Measurements from ENCODE around the gene NOTCH1.

NOTCH1 gene

DNA sequence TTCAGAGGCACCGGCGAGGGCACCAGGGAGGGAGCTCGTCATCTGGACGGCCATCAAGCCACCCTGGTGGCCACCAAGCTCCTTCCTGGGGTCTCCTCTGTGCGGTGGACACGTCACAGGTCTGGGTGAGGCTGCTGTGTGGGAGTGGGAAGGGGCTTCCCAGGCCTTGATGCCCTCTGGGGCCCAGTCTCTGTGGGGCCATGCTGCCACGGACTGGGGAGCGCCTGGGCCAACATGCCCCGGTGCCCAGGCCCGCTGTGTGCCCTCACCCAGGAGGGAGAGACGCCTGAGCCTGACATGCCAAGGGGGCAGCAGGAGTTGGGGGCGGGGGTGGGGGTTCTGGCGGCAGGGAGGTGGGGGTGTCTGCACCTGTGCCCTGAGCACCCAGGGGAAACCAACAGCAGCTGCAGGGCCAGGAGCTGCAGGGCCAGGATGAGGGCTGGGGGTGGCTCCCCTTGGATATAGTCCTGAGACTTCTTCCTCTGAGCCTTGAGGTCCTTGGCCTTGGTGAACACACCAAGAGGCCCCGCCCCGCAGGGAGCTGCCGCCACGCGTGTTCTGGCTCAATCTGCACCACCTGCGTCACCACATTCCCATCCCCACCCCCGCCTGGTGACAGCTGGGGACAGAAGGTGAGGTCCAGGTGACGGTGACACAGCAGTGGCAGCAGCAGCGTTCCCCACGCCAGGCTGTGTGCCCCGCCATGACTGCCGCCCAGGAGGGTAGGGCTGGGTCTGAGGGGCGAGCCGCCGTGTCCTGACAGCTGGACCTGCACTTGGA is 47.7 kb downstream of the NOTCH1 start:
- DNase-seq: no peak

DNA sequence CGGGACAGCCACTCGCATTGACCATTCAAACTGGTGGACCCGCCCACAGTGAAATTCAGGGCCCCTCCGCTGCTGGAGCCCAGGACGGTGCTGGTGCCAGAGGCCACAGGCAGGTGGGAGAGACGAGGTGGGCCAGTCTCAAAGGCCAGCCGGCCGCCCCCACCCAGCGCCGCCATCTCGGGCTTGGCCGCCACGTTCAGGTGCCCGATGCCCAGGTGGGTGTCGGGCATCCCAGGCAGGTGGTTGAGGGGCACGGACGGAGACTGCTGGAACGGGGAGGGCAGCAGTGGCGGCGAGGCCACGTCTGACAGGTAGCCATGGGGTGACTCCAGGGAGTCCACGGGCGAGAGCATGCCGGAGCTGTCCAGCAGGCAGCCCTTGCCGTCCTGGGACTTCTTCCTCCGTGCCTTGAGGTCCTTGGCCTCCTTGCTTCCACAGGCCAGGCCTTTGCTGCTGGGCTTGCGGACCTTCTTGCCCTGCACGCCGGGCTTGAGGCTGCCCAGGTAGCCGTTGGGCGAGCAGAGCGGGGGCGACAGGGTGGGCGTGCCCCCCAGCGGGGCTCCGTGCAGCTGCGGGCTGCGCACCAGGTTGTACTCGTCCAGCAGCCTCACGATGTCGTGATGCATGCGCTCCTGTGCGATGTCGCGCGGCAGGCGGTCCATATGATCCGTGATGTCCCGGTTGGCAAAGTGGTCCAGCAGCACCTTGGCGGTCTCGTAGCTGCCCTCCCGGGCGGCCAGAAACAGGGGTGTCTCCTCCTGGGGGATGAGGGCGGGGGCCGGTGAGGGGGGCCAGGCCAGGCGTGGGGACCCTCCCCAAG is 48.8 kb downstream of the NOTCH1 start:
- no peak for DNase-seq

DNA sequence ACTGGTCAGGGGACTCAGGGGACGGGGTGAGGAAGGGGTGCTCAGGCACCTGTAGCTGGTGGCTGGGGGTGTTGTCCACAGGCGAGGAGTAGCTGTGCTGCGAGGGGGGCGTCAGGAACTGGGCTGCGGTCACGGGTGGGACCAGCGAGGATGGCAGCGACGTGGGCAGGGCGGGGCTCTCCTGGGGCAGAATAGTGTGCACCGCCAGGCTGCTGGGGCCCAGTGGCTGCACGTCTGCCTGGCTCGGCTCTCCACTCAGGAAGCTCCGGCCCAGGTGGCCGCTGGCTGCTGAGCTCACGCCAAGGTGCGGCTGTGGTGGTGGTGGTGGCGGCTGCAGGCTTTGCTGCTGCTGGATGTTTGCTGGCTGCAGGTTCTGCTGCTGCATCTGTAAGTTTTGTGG is 49.7 kb downstream of the NOTCH1 start:
- DNase-seq: no peak

DNA sequence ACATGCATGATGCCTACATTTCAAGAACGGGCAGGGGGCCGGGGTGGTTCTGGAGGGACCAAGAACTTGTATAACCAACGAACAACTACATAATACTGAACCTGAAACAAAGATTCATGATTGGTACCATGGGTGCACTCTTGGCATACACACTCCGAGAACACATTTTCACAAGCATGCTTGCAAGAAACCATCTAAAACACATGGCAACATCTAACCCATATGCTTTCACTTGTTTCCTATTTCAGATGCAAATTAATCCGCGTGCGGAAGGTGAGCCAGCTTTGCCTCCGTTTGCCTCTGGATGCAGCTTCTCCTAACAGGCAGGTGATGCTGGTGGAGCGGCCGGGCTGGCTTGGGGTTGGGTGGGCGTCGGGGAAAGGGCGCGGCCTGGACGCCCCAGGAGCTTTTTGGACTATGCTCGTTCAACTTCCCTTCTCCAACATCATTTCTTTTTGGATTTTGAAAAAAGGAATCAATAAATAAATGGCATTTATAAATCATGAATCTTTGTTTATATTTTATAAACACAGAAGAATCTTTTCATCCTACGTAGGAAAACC is 50.5 kb downstream of the NOTCH1 start:
- DNase-seq: no peak

DNA sequence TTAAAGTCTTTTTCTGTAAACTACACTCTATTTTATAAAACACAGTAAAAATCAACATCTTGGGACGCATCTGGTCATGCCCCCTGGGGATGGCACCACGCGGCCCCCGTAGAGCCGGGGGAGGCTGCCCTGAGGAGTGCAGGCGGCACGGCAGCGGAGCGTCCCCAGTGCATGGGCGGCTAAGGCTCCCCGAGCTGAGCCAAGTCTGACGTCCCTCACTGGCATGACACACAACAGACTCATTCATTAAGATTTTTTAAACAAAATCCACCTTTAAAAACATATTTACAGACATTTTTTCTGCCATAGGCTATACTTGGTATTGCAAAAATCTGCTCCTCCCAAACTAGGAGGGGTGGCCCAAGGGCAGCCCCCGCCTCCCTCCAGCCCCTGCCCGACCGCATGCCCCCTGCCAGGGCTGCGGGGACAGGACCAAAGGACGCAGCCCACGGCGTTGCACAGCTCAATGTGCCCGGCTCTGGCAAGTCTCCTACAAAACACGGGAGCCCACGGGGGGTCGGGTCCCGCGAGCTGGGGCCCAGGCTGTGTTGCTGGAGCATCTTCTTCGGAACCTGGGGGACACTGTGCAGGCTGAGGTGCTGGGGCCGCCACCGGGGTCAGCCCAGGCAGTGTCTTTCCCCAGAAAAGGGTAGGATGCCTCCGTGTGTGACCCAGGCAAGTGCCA is 51.2 kb downstream of the NOTCH1 start:
- DNase-seq: no peak

DNA sequence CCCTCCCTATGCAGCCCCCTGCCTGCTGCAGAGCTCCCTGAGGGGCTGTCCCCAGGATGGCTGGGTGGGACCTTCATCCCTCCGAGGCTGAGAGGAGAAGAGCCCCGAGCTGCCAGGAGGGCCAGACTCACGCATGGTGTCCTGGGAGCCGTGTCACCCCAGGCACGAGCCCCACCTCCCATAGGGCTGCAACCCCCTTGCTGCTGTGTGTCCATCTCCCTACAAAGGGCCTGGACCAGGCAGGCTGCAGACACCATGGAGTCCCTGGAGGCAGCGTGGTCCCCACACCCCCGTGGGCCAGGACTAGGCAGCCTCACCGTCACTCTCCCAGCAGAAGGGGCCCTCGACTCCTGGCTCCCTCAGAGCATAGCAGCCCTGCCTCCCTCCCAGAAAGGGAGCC is 51.8 kb downstream of the NOTCH1 start:
- no peak for DNase-seq

DNA sequence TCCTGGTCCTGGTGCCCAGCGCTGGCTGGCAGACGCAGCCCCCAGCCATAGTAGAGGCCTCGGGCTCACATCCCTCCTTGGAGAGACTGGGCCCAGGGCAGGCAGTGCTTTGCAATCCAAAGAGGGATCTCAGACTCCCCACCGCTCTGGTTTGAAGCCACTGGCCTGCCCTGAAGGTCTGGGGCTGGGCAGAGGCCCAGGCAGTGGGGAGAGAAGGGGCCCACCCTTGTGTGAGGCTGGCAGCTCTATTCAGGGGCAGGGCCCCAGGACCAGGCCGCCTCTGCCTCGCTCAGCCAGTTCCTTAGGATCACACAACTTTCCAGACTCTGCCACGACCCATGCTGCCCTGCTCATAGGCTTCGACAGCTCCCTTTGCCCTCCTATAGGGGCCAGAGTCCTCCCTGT is 52.3 kb downstream of the NOTCH1 start:
- DNase-seq: no peak

DNA sequence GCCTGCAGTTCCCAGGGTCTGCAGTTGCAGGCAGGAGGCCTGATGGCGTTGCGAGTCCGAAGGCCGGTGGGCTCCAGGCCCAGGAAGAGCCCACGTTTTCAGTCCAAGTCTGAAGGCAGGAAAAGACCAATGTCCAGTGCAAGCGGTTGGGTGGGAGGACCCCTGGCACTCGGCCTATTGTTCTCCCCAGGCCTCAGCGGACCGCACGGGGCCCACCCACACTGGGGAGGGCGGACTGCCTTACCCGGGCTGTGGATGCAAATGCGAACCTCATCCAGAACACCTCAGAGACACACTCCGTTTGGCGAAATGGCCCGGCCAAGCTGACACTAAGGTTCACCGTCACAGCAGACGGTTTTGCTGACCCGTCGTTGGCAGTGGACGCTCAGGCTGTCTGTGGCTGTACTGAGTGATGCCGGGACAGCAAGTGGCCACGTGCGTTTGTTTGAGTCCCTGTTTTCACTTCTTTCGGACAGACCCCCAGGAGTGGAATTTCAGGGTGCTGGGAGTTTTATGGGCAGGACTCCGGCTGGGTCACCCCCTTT is 52.8 kb downstream of the NOTCH1 start:
- no peak for DNase-seq

DNA sequence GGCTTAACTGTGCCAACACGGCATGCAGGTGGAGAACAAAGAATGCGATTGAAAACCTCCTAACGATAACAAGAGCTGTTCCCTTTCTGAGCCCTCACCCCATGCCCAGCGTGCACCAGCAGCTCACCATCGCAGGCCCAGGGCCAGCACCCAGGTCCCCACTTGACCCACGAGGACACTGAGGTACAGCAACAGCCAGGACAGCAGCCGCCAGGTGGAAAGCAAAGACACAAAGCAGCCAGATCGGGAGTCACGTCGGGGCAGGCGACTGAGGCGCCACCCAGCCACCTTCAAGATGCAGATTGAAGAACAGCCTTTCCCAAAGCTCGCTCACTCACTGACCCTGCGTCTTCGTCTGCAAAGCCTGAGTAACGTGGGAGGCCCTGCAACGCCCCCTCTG is 56.1 kb downstream of the NOTCH1 start:
- DNase-seq: no peak

DNA sequence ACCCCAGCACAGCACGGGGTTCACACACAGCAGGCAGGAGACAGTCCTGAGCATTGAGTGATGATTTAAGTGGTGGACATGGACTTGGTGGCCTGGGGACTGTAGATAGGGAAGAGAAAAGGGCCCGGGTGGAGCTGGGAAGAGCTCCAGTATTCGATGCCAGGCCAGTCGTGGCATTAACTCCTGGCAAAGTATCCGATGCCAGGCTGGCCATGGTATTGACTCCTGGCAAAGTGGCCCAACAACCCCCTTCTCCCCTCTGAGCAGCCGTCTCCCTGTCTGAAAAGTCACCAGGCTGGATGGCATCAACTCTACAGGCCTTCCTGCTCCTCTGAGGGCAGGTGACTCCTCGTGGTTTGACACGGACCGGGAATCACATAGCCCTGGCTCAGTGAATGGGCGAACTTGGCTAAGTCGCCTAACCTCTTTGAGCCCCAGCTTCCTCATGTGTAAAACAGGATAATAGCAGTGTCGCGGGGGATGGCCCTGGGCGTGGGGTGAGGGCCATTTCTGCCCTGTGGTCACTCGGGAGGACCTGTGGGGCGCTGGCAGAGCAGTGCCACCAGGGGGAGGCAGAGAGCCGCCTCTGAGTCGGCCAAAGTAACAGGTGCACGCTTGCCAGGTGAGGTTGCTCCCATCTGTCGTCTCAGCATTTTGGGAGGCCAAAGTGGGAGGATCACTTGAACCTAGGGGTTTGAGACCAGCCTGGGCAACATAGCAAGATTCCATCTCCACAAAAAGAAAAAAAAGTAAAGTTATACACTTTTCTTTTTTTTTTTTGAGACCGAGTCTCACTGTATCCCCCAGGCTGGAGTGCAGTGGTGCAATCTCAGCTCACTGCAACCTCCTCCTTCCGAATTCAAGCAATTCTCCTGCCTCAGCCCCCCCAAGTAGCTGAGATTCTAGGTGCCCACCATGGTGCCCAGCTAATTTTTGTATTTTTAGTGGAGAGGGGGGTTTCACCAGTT is 57.3 kb downstream of the NOTCH1 start:
- no peak for DNase-seq

DNA sequence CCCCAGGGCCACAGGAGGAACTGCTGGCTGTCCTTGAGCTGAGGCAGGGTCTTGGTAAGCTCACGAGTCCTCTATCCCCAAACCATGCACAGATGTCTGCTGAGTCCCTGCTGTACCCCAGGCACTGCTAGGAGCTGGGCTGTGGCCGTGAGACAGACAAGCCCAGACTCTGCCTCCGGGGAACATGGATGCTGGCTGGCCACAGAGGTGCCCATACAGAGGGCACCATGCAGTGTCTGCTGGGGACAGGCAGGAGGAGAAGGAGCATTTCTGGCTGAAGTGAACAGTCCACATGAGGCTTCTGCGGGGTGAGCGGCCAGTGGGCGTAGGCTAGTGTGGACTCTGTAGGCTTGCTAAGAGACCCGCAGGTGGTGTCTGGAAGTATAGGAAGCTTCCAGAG is 58.2 kb downstream of the NOTCH1 start:
- no peak for DNase-seq

DNA sequence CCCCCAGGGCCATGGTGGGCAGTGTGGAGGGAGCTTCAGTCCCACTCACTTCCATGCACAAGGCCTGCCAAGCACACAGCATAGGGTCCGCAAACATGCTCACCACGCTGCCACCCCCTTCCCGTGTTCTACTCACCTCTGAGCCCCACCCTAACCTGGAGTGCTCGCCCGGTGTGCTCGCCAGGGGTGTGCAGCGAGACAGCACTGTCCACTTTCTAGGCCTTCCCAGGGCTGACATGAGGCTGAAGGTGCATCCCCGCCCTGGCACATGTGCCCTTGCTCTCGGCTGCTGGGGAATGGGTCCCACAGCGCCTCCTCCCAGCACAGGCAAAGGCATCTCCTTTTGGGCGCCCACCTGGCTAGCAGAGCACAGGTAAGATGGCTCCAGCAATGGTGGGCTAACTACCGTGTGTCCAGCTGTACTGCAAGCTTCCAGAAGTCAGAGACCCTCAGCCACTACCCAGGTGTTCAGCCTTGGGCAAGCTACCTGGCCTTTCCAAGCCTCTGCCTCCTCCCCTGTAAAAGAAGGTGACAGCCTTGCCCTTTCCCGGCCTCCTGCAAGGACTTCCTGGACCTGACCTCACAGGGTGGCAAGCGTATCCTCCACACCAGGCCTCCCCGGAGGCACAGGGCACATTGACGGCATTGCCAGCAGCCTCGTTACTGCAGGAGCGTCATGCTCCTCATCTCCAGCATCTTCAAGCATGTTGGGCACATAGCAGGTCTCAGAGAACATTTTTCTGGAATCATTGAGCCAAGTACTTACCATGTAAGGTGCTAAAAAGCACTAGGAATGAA is 58.8 kb downstream of the NOTCH1 start:
- DNase-seq: no peak

DNA sequence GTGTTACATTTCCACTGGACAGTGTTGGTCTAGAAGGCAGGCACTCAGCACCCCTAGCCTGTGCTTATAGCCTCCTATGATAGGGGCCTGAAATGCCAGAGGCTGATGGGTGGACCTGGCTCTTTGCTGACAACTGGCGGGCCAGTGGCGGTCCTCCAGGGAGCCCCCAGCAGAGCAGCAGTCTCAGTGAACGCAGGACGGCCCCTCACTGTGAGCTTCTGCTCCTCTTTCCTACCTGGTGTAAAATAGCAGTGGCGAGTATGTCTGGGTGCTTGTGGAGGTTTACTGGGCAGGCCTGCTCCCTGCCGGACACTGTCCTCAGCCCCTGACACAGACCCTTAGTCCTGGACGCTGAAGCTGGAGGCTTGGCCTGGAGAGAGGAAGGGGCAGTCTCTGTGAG is 59.7 kb downstream of the NOTCH1 start:
- DNase-seq: no peak

DNA sequence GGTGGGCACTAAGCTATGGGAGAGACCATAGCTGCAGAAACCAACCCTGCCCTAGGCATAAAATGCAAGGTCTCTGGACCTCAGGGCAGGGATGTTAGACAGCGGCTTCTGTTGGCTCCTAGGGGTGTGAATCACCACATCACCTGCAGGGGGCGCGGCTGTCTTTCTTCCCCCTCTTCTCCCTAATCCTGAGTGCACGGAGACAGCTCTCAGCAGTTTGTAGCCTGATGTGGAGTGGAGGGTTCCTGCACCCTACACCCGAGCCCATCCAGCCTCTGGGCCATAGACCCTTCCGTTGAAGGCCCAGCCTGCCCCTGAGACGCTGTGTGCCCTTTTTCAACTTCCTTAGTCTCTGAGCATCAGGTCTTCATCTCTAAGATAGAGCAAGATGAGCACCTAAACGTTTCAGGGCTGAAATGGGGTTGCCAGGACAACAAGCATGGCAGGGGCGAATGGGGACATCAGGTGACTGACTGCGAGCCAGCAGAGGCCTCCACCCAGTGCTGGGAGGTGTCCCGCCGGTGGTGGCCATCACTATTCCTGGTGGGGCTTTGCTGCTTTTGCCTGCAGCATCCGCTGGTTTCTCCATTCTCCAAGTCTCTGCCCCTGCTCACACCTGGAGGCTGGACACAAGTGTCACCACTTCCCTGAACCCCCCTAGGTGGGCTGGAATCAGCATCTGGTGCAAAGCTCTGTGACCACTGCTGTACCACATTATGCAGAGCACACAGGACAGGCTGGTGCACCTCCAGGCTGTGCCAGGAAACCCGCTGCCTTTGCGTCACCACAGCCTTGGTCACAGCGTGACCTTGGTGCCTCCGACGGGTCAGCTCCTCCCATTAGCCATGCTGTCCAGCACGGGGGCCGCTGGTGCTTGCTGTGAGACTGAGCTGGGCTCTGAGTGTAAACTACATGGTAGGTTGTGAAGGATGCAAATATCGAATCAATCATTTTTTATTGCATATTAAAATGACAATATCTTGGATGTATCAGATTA is 60.5 kb downstream of the NOTCH1 start:
- peak; percentile 42 for DNase-seq

DNA sequence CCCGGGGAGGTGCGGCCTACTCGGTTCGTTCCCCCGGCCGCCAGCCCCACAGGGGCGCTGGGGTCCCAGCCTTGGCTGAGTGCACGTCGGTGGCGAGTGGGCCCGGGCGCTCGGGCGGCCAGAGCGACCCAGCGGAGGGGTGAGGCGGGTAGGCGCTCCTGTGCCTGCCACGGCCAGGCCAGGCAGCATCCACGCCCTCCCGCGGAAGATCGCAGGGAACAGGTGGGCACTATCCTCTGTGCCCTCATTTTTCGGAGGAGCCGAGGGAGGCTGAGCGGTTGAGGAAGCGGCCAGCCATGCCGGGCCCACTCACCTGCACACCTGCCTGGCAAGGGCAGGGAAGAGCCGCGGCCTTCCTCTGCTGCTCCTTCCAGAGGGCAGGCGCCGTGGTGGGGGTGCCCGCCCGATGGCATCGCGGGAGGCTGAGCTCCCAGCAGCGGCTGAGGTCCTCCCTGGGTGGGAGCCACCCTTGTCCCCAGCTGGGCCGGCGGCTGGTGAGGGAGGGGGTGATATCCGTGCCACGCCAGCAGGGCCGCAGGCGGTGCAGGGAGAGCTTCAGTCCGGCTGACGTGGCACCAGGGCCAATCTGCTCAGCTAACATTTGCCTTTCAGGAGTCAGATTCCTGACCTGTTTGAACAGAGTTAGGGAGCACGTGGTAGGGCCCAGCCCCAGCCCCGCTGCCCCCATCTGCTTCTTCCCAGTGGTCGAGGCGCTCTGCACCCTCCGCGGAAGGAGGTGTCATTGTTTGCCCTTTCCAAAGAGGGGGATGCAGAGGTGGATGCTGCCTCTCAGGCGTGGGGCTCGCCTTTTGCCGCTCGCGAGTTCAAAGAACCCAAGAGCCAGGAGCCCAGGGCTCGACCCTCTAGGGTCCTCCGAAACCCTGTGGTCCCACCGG is 61.4 kb downstream of the NOTCH1 start:
- DNase-seq: peak; percentile 20

DNA sequence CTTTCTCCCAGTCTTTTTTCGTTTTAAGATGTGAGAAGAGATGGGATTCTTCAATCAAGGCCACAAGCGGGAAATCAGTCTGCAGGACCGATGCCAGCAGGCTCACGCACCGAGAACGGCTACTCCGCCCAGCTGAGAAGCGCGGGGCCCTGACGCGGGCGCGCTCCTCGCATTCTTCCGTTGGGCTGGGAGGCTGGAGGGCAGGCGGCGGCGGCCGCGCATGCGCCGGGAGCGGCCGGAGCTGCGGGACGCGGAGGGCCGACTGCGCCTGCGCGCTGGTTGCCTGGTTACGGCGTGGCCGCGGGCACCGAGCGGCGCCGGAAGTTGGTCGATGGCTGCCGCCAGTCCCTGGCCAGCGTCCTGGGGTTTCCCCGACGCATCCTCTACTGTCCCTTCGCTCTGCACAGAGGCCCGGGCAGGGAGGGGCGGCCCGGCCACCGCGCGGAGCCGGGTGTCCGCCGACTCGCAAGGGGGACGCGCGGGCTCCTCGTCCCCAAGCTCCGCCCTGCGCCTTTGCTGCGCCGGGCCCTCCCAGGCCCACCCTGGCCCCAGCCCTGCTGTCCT is 62.2 kb downstream of the NOTCH1 start:
- peak; percentile 81 for DNase-seq

DNA sequence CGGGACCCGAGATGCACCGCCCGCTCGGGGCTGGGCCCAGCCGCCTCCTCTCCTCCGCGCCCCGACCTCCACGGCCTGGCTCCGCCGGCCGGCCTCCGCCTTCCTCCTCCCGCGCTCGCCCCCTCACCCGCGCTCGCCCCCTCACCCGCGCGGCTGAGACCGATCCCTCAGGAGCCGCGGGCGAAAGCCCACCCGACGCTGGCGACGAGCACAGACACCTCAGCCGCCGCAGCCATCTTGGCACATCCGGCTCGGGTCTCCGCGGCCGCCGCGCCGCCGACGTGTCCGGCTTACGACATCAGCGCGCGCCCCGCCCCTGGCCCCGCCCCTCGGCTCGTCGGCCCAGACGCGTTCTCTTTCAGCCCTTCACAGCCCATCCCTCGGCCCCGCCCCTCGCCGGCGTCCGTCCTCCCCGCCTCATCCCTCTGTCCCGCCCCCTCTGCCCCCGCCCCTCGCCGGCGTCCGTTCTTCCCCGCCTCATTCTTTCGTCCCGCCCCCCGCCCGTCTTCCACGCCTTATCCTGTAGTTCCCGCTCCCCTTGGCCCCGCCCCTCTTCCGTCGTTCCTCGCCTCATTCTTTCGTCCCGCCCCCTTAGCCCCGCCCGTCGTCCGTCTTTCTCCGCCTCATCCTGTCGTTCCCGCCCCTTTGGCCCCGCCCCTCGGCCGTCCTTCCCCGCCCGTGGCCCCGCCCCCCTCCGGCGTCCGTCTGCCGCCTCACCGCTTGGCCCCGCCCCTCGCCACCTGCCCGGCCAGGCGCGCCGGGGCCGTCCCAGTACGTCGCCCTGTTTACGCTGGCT is 62.9 kb downstream of the NOTCH1 start, which contains the start of gene SEC16A:
TSS of gene SEC16A (minus strand) at position 248 of the 796 bp plus-strand sequence. CDS start 5,425 bp downstream, outside the sequence.
- DNase-seq: peak; percentile 92

Measured in DMS153 (cell line).